ENCODE measurements around the gene ERP27.

DNA sequence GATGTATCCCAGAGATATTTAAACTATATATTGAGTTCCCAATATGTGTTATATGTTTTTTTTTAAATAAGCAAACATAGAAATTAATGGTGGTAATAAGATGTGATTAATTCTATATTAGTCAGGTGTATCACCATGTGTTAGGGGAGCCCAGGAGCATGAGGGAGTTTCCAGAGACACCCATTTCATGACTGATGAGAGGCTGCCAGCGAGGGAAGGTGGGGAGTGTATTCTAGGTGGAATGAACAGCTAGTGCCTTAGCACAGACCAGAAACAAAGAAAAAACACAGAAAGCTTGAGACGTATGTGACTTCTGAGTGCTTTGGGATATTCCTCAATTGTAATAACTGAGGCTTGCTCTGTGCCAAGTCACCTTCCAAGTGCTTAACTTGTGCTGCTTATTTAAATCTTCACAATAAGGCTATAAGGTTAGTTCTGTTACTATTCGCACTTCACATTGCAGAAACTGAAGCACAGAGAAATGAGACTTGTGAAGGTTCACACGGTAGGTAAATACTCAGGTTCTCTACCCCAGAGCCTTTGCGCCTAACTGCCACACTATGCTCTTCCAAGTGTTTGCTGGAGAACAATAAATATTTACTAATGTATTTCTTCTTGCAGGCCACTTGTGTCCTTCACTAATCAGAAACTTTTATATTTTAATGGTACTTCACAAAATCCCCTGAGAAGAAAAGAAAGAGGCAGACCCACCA is 34.8 kb downstream of the ERP27 start:
- TF ChIP-seq, protein P1, sequence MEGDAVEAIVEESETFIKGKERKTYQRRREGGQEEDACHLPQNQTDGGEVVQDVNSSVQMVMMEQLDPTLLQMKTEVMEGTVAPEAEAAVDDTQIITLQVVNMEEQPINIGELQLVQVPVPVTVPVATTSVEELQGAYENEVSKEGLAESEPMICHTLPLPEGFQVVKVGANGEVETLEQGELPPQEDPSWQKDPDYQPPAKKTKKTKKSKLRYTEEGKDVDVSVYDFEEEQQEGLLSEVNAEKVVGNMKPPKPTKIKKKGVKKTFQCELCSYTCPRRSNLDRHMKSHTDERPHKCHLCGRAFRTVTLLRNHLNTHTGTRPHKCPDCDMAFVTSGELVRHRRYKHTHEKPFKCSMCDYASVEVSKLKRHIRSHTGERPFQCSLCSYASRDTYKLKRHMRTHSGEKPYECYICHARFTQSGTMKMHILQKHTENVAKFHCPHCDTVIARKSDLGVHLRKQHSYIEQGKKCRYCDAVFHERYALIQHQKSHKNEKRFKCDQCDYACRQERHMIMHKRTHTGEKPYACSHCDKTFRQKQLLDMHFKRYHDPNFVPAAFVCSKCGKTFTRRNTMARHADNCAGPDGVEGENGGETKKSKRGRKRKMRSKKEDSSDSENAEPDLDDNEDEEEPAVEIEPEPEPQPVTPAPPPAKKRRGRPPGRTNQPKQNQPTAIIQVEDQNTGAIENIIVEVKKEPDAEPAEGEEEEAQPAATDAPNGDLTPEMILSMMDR (conservative IDR thresholded peaks at IDR 0.05) = no peak
- no peak for TF ChIP-seq ZFX (IDR thresholded peaks at IDR 0.05)
